Ovary (tissue), 3 donors: Measurements from ENCODE around the gene NCK1.

ENCODE experiments used
- CTCF ChIP-seq, 3 donors: fragments of 450-650 bp in 2 of 3; fragments of 200-600 bp in 1 of 3; IDR thresholded peaks; one replicate each; pipeline versions ENCODE4 v1.5.1 to v1.8.0; 2016 to 2022; ENCODE audit warnings: antibody characterized with exemption in 3 of 3, mild to moderate bottlenecking in 1 of 3
- EP300 ChIP-seq: sonication (generic); formaldehyde crosslinking; IDR thresholded peaks from one replicate; pipeline ENCODE4 v1.6.1; 2017; ENCODE audit warnings: antibody characterized with exemption
- donor health status: DM: no; HTN: no; CAD: no.

GRCh38 chr3:136903899-136904298 is 41.9 kb downstream of the NCK1 start:
- TF ChIP-seq CTCF (IDR thresholded peaks at IDR 0.05) (no peak), EP300 (no peak)
